OCI-M1 (cell line): ENCODE results near the gene KCNIP4.

Experiments
- DNase-seq: peaks from one replicate; lab custom pipeline; 2025; lab: John Stamatoyannopoulos, UW

KCNIP4 gene

GRCh38 chr4:21555083-21555482 lies 393.5 kb downstream of the KCNIP4 start:
- no peak for DNase-seq

GRCh38 chr4:21554500-21554899 lies 394.1 kb downstream of the KCNIP4 start:
- DNase-seq, result no peak

- DNase-seq, result no peak
These were observed 394.5 kb downstream of the KCNIP4 start for GRCh38 chr4:21554066-21554465.

- no peak for DNase-seq
These were observed 396.1 kb downstream of the KCNIP4 start for GRCh38 chr4:21552455-21552854.

GRCh38 chr4:21544955-21545354 lies 403.6 kb downstream of the KCNIP4 start:
- DNase-seq, result peak; percentile 2

GRCh38 chr4:21544415-21544814 lies 404.2 kb downstream of the KCNIP4 start:
- peak; percentile 6 for DNase-seq

- DNase-seq, result no peak
These were observed 405.1 kb downstream of the KCNIP4 start for GRCh38 chr4:21543514-21543913.

GRCh38 chr4:21535898-21536297 lies 412.7 kb downstream of the KCNIP4 start:
- DNase-seq, result no peak

- DNase-seq, result no peak
These were observed 417.5 kb downstream of the KCNIP4 start for GRCh38 chr4:21531048-21531447.

GRCh38 chr4:21529214-21529613 lies 419.4 kb downstream of the KCNIP4 start:
- DNase-seq, result no peak

- DNase-seq, result no peak
These were observed 426.3 kb downstream of the KCNIP4 start for GRCh38 chr4:21522296-21522695.

- no peak for DNase-seq
These were observed 431.3 kb downstream of the KCNIP4 start for GRCh38 chr4:21517126-21517859.

GRCh38 chr4:21514022-21514694 lies 434.4 kb downstream of the KCNIP4 start:
- DNase-seq, result no peak

- peak; percentile 67 for DNase-seq
These were observed 436.2 kb downstream of the KCNIP4 start for GRCh38 chr4:21512353-21512752.

- peak; percentile 18 for DNase-seq
These were observed 441.1 kb downstream of the KCNIP4 start for GRCh38 chr4:21507439-21507838.

- no peak for DNase-seq
These were observed 457.9 kb downstream of the KCNIP4 start for GRCh38 chr4:21490682-21491081.

GRCh38 chr4:21476757-21477156 lies 471.8 kb downstream of the KCNIP4 start:
- DNase-seq, result peak; percentile 21

- no peak for DNase-seq
These were observed 474.4 kb downstream of the KCNIP4 start for GRCh38 chr4:21474195-21474594.

- DNase-seq, result peak; percentile 9
These were observed 478.0 kb downstream of the KCNIP4 start for GRCh38 chr4:21470535-21470934.

- DNase-seq, result peak; percentile 32
These were observed 478.9 kb downstream of the KCNIP4 start for GRCh38 chr4:21469438-21470300.

- DNase-seq, result no peak
These were observed 481.0 kb downstream of the KCNIP4 start for GRCh38 chr4:21467551-21467950.

GRCh38 chr4:21457086-21457840 lies 491.3 kb downstream of the KCNIP4 start:
- no peak for DNase-seq
